ENCODE results near the gene TSACC.

The TSACC gene

GRCh38 chr1:156298852-156299357, 39.4 kb upstream of the TSACC start, which contains the start of gene VHLL:
TSS of gene VHLL (minus strand) at chr1:156299307. CDS start at chr1:156299189, 118 bp downstream.
- TF ChIP-seq CEBPB (IDR thresholded peaks at IDR 0.05): no peak

DNA sequence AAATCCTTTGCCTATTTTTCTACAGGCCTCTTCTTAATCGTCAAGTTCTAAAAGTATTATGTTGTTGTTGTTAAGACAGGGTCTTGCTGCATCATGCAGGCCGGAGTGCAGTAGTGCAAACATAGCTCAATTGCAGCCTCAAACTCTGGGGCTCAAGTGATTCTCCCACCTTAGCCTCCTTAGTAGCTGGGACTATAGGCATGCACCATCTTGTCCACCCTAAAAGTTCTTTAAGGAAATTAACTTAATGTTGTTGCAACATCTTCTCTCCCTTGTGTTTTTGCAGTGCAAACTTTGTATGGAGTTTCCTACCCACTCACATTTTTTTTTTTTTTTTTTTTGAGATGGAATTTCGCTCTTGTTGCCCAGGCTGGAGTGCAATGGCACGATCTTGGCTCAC, 35.1 kb upstream of the TSACC start:
- TF ChIP-seq FOXM1 (IDR thresholded peaks at IDR 0.05; ENCODE audit: borderline replicate concordance, low read depth): no peak
- no peak for TF ChIP-seq TEAD4 (IDR thresholded peaks at IDR 0.05)
- TF ChIP-seq, protein P1, sequence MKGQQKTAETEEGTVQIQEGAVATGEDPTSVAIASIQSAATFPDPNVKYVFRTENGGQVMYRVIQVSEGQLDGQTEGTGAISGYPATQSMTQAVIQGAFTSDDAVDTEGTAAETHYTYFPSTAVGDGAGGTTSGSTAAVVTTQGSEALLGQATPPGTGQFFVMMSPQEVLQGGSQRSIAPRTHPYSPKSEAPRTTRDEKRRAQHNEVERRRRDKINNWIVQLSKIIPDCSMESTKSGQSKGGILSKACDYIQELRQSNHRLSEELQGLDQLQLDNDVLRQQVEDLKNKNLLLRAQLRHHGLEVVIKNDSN (IDR thresholded peaks at IDR 0.05): no peak
- TF ChIP-seq RAD21 (IDR thresholded peaks at IDR 0.05; ENCODE audit: low read depth): no peak
- no peak for TF ChIP-seq CREB1 (IDR thresholded peaks at IDR 0.05; ENCODE audit: low read depth)
- TF ChIP-seq, protein P2, sequence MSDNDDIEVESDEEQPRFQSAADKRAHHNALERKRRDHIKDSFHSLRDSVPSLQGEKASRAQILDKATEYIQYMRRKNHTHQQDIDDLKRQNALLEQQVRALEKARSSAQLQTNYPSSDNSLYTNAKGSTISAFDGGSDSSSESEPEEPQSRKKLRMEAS (IDR thresholded peaks at IDR 0.05): no peak
- TF ChIP-seq YY1 (IDR thresholded peaks at IDR 0.05; ENCODE audit: low read depth): no peak
- TF ChIP-seq, protein P3, sequence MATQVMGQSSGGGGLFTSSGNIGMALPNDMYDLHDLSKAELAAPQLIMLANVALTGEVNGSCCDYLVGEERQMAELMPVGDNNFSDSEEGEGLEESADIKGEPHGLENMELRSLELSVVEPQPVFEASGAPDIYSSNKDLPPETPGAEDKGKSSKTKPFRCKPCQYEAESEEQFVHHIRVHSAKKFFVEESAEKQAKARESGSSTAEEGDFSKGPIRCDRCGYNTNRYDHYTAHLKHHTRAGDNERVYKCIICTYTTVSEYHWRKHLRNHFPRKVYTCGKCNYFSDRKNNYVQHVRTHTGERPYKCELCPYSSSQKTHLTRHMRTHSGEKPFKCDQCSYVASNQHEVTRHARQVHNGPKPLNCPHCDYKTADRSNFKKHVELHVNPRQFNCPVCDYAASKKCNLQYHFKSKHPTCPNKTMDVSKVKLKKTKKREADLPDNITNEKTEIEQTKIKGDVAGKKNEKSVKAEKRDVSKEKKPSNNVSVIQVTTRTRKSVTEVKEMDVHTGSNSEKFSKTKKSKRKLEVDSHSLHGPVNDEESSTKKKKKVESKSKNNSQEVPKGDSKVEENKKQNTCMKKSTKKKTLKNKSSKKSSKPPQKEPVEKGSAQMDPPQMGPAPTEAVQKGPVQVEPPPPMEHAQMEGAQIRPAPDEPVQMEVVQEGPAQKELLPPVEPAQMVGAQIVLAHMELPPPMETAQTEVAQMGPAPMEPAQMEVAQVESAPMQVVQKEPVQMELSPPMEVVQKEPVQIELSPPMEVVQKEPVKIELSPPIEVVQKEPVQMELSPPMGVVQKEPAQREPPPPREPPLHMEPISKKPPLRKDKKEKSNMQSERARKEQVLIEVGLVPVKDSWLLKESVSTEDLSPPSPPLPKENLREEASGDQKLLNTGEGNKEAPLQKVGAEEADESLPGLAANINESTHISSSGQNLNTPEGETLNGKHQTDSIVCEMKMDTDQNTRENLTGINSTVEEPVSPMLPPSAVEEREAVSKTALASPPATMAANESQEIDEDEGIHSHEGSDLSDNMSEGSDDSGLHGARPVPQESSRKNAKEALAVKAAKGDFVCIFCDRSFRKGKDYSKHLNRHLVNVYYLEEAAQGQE (IDR thresholded peaks at IDR 0.05; ENCODE audit: low read depth): no peak
- TF ChIP-seq EP300 (IDR thresholded peaks at IDR 0.05; ENCODE audit: borderline replicate concordance): no peak

- TF ChIP-seq ZBTB7A (IDR thresholded peaks at IDR 0.05; ENCODE audit: low read depth) (no peak), NFIC (IDR thresholded peaks at IDR 0.05) (no peak), TEAD4 (IDR thresholded peaks at IDR 0.05) (no peak), FOXM1 (IDR thresholded peaks at IDR 0.05; ENCODE audit: borderline replicate concordance, low read depth) (no peak), CREB1 (IDR thresholded peaks at IDR 0.05; ENCODE audit: low read depth) (no peak), CEBPB (IDR thresholded peaks at IDR 0.05) (no peak), EGR1 (IDR thresholded peaks at IDR 0.05) (no peak), EP300 (IDR thresholded peaks at IDR 0.05; ENCODE audit: borderline replicate concordance) (no peak), YY1 (IDR thresholded peaks at IDR 0.05; ENCODE audit: low read depth) (no peak), TAF1 (IDR thresholded peaks at IDR 0.05; ENCODE audit: low read depth) (no peak), TCF12 (IDR thresholded peaks at IDR 0.05; ENCODE audit: low read depth) (no peak), RAD21 (IDR thresholded peaks at IDR 0.05; ENCODE audit: low read depth) (no peak)
- TF ChIP-seq, protein P3 (IDR thresholded peaks at IDR 0.05; ENCODE audit: low read depth): no peak
- TF ChIP-seq, protein P1 (IDR thresholded peaks at IDR 0.05): no peak
- TF ChIP-seq, protein P2 (IDR thresholded peaks at IDR 0.05): no peak
Observed at GRCh38 chr1:156305215-156305614, 33.1 kb upstream of the TSACC start.

DNA sequence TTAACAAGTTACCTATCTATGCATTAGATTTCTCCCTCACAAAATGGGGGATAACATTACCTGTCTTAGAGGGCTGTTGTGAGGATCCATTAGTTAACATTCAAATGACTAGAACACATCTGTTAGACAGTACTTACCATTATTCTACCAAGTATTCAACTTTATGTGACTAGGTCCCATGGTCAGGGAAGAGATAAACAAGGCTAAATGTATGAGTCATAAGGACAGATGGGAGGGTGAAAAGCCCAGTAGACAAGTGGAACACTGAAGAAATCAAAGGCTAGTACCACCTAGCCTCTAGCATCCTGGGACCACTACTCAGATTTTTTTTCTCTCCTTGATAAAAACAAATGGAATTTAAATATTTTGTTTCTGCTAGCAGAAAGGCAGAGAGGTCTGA, 30.2 kb upstream of the TSACC start:
- TF ChIP-seq CEBPB (IDR thresholded peaks at IDR 0.05): no peak
- no peak for TF ChIP-seq NFIC (IDR thresholded peaks at IDR 0.05)
- no peak for TF ChIP-seq EP300 (IDR thresholded peaks at IDR 0.05; ENCODE audit: borderline replicate concordance)
- TF ChIP-seq TEAD4 (IDR thresholded peaks at IDR 0.05): no peak
- TF ChIP-seq YY1 (IDR thresholded peaks at IDR 0.05; ENCODE audit: low read depth): no peak
- TF ChIP-seq, protein P2 (IDR thresholded peaks at IDR 0.05): no peak
- no peak for TF ChIP-seq ZBTB7A (IDR thresholded peaks at IDR 0.05; ENCODE audit: low read depth)
- no peak for TF ChIP-seq TCF12 (IDR thresholded peaks at IDR 0.05; ENCODE audit: low read depth)
- no peak for TF ChIP-seq CREB1 (IDR thresholded peaks at IDR 0.05; ENCODE audit: low read depth)
- TF ChIP-seq, protein P1 (IDR thresholded peaks at IDR 0.05): no peak
- TF ChIP-seq, protein P3 (IDR thresholded peaks at IDR 0.05; ENCODE audit: low read depth): no peak
- TF ChIP-seq EGR1 (IDR thresholded peaks at IDR 0.05): no peak
- no peak for TF ChIP-seq FOXM1 (IDR thresholded peaks at IDR 0.05; ENCODE audit: borderline replicate concordance, low read depth)
- TF ChIP-seq RAD21 (IDR thresholded peaks at IDR 0.05; ENCODE audit: low read depth): no peak

All from Ishikawa (cell line).